ENCODE results near the gene P3H1. TPM values are rescaled to one million over a fixed set of nuclear protein-coding genes. Genes with fewer than 3 reads are reported as not detected.

The P3H1 gene
- polyA plus RNA-seq, 1 of the 3 experiments (the other 2 are of a cell fraction): 66.8 TPM

DNA sequence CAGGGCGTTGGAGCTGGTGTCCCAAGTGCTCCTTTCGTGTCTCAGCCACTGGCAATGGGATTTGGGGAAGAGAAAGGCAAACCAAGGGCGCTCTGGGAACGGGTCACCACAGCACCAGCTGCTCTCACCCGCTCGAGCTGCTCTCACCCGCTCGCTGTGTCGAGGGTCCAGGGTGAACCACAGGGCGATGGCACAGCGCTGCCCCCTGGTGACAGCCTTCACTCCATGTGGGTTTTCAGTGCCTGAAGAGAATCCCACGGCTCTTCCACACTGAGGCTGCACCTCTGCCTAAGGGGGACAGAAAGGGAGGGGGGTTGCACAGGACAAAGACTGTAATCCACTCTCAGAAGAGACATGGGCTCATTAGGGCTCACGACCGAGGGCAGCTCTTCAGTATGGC, 19.7 kb downstream of the P3H1 start:
- Histone ChIP-seq H3K79me2 (ENCODE audit: insufficient read depth) (no peaks in the 10 kb centered on the region), H3K9me3 (no peaks in the 10 kb centered on the region), H3K27me3 (ENCODE audit: insufficient read depth) (no peaks in the 10 kb centered on the region), H3K36me3 (replicated peaks in 1 of 2; ENCODE audit: control insufficient read depth in 1 of 2, insufficient read depth in 2 of 2, low read length in 1 of 2) (peaks cover 14 to 38% of the 10 kb centered on the region in 2 experiments), H3K27ac (ENCODE audit: low read depth in 2 of 2, low read length in 1 of 2) (no peak overlapping the region), H3K9ac (no peak overlapping the region), H3K4me2 (no peak overlapping the region), H3K9me2 (no peaks in the 10 kb centered on the region), H2AFZ (ENCODE audit: low read depth) (no peak overlapping the region), H3F3A (replicated peaks; ENCODE audit: insufficient read depth) (no peaks in the 10 kb centered on the region), H3K4me3 (ENCODE audit: low read depth in 2 of 2, low read length in 1 of 2) (no peak overlapping the region), H3K4me1 (ENCODE audit: control insufficient read depth in 1 of 2, insufficient read depth in 2 of 2, low read depth in 1 of 2, low read length in 1 of 2) (peaks cover 0 to 20% of the 10 kb centered on the region in 2 experiments; a peak in 1 of 4 replicates), H4K20me1 (ENCODE audit: insufficient read depth) (no peaks in the 10 kb centered on the region)
- POLR2A ChIA-PET: interaction anchor here (0.7 kb wide), 1 partner anchor 65 kb away, joined by 3 read pairs; the partner anchor contains the start of gene YBX1
- 71% methylated on average over 14 of the region's 14 CpGs for WGBS (ENCODE audit: low lambda C conversion rate)
- CTCF ChIA-PET: interaction anchor here (0.6 to 4.4 kb wide), 30 partner anchors 10 to 600 kb away, joined by 3 to 32 read pairs (median 4); no protein-coding TSS in a partner anchor
- TF ChIP-seq SMC3 (IDR thresholded peaks at IDR 0.05; ENCODE audit: low read depth, low read length) (peak; percentile 81), CTCF (IDR thresholded peaks at IDR 0.05) (peak; percentile 60), USF2 (IDR thresholded peaks at IDR 0.05; ENCODE audit: borderline replicate concordance, low read depth, low read length) (no peak), RAD21 (IDR thresholded peaks at IDR 0.05; ENCODE audit: low read length) (peak; percentile 73), FOSL2 (IDR thresholded peaks at IDR 0.05; ENCODE audit: borderline replicate concordance, low read depth) (no peak)
- peak; percentile 84 for DNase-seq

- no peak overlapping the region for H3K4me3 ChIP-seq (ENCODE audit: low read depth in 2 of 2, low read length in 1 of 2)
- H3K4me1 ChIP-seq (ENCODE audit: control insufficient read depth in 1 of 2, insufficient read depth in 2 of 2, low read depth in 1 of 2, low read length in 1 of 2): peaks cover 0 to 20% of the 10 kb centered on the region in 2 experiments; a peak in 1 of 4 replicates
- no peak overlapping the region for H2AFZ ChIP-seq (ENCODE audit: low read depth)
- no peaks in the 10 kb centered on the region for H3F3A ChIP-seq (replicated peaks; ENCODE audit: insufficient read depth)
- no peak overlapping the region for H3K4me2 ChIP-seq
- POLR2A ChIA-PET: interaction anchor here (0.7 kb wide), 1 partner anchor 64 kb away, joined by 3 read pairs; the partner anchor contains the start of gene YBX1
- no peaks in the 10 kb centered on the region for H4K20me1 ChIP-seq (ENCODE audit: insufficient read depth)
- CTCF ChIA-PET: interaction anchor here (0.6 to 4.4 kb wide), 29 partner anchors 10 to 599 kb away, joined by 3 to 32 read pairs (median 4); no protein-coding TSS in a partner anchor
- no peak overlapping the region for H3K9ac ChIP-seq
- no peak overlapping the region for H3K27ac ChIP-seq (ENCODE audit: low read depth in 2 of 2, low read length in 1 of 2)
- no peaks in the 10 kb centered on the region for H3K27me3 ChIP-seq (ENCODE audit: insufficient read depth)
- no peaks in the 10 kb centered on the region for H3K9me2 ChIP-seq
- no peaks in the 10 kb centered on the region for H3K9me3 ChIP-seq
- H3K36me3 ChIP-seq (replicated peaks in 1 of 2; ENCODE audit: control insufficient read depth in 1 of 2, insufficient read depth in 2 of 2, low read length in 1 of 2): peaks cover 8 to 34% of the 10 kb centered on the region in 2 experiments
- WGBS (ENCODE audit: low lambda C conversion rate): 94% methylated on average over 5 of the region's 12 CpGs
- DNase-seq: no peak
- no peaks in the 10 kb centered on the region for H3K79me2 ChIP-seq (ENCODE audit: insufficient read depth)
- TF ChIP-seq JUND (IDR thresholded peaks at IDR 0.05) (no peak), SIN3A (IDR thresholded peaks at IDR 0.05; ENCODE audit: borderline replicate concordance, low read depth, low read length) (no peak), YY1 (IDR thresholded peaks at IDR 0.05; ENCODE audit: low read depth) (no peak), FOXM1 (IDR thresholded peaks at IDR 0.05; ENCODE audit: low read depth) (no peak), CTCF (IDR thresholded peaks at IDR 0.05) (no peak), POLR2AphosphoS5 (IDR thresholded peaks at IDR 0.05; ENCODE audit: low read depth, low read length) (no peak), EP300 (IDR thresholded peaks at IDR 0.05; ENCODE audit: borderline replicate concordance in 1 of 2, low read depth in 1 of 2, low read length in 1 of 2) (no peak), PBX3 (IDR thresholded peaks at IDR 0.05) (no peak), NRF1 (IDR thresholded peaks at IDR 0.05; ENCODE audit: low read depth, low read length) (no peak), NFIC (IDR thresholded peaks at IDR 0.05; ENCODE audit: borderline replicate concordance) (no peak), GABPA (IDR thresholded peaks at IDR 0.05; ENCODE audit: low read depth) (no peak), USF2 (IDR thresholded peaks at IDR 0.05; ENCODE audit: borderline replicate concordance, low read depth, low read length) (no peak), MAX (IDR thresholded peaks at IDR 0.05; ENCODE audit: low read depth) (no peak)
- TF ChIP-seq, protein P1, sequence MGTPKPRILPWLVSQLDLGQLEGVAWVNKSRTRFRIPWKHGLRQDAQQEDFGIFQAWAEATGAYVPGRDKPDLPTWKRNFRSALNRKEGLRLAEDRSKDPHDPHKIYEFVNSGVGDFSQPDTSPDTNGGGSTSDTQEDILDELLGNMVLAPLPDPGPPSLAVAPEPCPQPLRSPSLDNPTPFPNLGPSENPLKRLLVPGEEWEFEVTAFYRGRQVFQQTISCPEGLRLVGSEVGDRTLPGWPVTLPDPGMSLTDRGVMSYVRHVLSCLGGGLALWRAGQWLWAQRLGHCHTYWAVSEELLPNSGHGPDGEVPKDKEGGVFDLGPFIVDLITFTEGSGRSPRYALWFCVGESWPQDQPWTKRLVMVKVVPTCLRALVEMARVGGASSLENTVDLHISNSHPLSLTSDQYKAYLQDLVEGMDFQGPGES (IDR thresholded peaks at IDR 0.05; ENCODE audit: low read depth, low read length): no peak
These were observed 20.3 kb downstream of the P3H1 start for GRCh38 chr1:42746436-42747105.

Data from SK-N-SH (cell line).